NCI-H524 (cell line): ENCODE results near the gene NRAP.
"Not testable (repeated sequence)": the region's sequence is repeated elsewhere in the genome, so short reads cannot be mapped to it uniquely, and the experiment has no call there.

Source experiments
- DNase-seq, 2 experiments: peaks; one replicate each; lab custom pipeline; 2025; lab: John Stamatoyannopoulos, UW

The NRAP gene

GRCh38 chr10:113681533-113682470, 18.0 kb upstream of the NRAP start:
- no peak for DNase-seq

- peak in 1 of 2 experiments; percentile 14 for DNase-seq
Measured at GRCh38 chr10:113680190-113681111, 16.6 kb upstream of the NRAP start.

- DNase-seq: peak; percentile 37 to 53
Measured at GRCh38 chr10:113679463-113680189, 15.8 kb upstream of the NRAP start, which contains the start of gene CASP7. CASP7 (plus strand) TSS chr10:113679912; CDS start chr10:113697494, 17,582 bp downstream.

GRCh38 chr10:113666682-113667252, 2.9 kb upstream of the NRAP start:
- DNase-seq: no peak

GRCh38 chr10:113665806-113666354, 2.0 kb upstream of the NRAP start:
- no peak for DNase-seq

GRCh38 chr10:113665352-113665751, 1.5 kb upstream of the NRAP start:
- no peak for DNase-seq

- no peak for DNase-seq
Measured at GRCh38 chr10:113663142-113663541, 699 bp downstream of the NRAP start.

GRCh38 chr10:113661332-113661731, 2.5 kb downstream of the NRAP start:
- no peak for DNase-seq

- no peak for DNase-seq
Measured at GRCh38 chr10:113657544-113657943, 6.3 kb downstream of the NRAP start.

- no peak for DNase-seq
Measured at GRCh38 chr10:113656896-113657295, 6.9 kb downstream of the NRAP start.

GRCh38 chr10:113652456-113652855, 11.4 kb downstream of the NRAP start:
- DNase-seq: not testable (repeated sequence)

GRCh38 chr10:113651898-113652297, 11.9 kb downstream of the NRAP start:
- DNase-seq: no peak

- no peak for DNase-seq
Measured at GRCh38 chr10:113651021-113651420, 12.8 kb downstream of the NRAP start.

- DNase-seq: no peak
Measured at GRCh38 chr10:113650172-113650571, 13.7 kb downstream of the NRAP start.

GRCh38 chr10:113648478-113648877, 15.4 kb downstream of the NRAP start:
- DNase-seq: peak in 1 of 2 experiments; percentile 0

- DNase-seq: peak in 1 of 2 experiments; percentile 5
Measured at GRCh38 chr10:113647812-113648211, 16.0 kb downstream of the NRAP start.

- DNase-seq: no peak
Measured at GRCh38 chr10:113646336-113647201, 17.3 kb downstream of the NRAP start.

GRCh38 chr10:113644185-113645120, 19.4 kb downstream of the NRAP start:
- DNase-seq: no peak

- DNase-seq: no peak
Measured at GRCh38 chr10:113643183-113643582, 20.7 kb downstream of the NRAP start.
